K562 (cell line): Measurements from ENCODE around the gene GUCY1A1. TPM values are rescaled to one million over a fixed set of nuclear protein-coding genes. Genes with fewer than 3 reads are reported as not detected.

Experiments used
- ATAC-seq: fragments of 200-7000 bp; cut with Tn5 transposase; 3 replicates; pipeline ENCODE4 v1.9.1; 2020; ENCODE audit warnings: moderate library complexity
- BruUV-seq: library from RNA; stranded (reverse); fragments of 400-500 nt; replicated peaks from 2 replicates; lab custom pipeline; 2021; lab: Mats Ljungman, UMichigan
- CTCF ChIA-PET: fragments of 300-600 bp; formaldehyde crosslinking; extraction: SDS; loops from one replicate; lab custom pipeline; 2021; ENCODE audit warnings: low intra/inter-chr PET ratio; lab: Yijun Ruan, JAX
- POLR2A ChIA-PET: fragments of 300-600, 350-650 bp; sonication (Branson Sonifier 250); formaldehyde crosslinking; extraction: SDS; loops from one replicate; lab custom pipeline; 2021; ENCODE audit warnings: antibody characterized with exemption, inconsistent platforms; lab: Yijun Ruan, JAX
- DNase-seq, 4 experiments: peaks; one replicate each; pipeline versions ENCODE4 v3.0.0 to v3.0.0-alpha.2; 2011 to 2018; ENCODE audit warnings: low spot score in 3 of 4, mixed read lengths in 3 of 4; ENCODE audit errors: extremely low read depth in 1 of 4
- FAIRE-seq: peaks from 2 replicates; lab custom pipeline; 2011; peaks lifted over from hg19 to GRCh38; lab: Jason Lieb, UNC
- H2AFZ ChIP-seq: 2 replicates; pipeline ENCODE4 v1.6.0; 2011; ENCODE audit warnings: low read depth, low read length, control low read depth, inconsistent platforms
- H3K27ac ChIP-seq: fragments of 200-600 bp; 3 replicates; pipeline ENCODE4 v1.8.0; 2011; ENCODE audit warnings: low read depth, mild to moderate bottlenecking, control low read depth, inconsistent platforms, low read length, moderate library complexity, mixed read lengths; ENCODE audit errors: extremely low read depth
- H3K27me3 ChIP-seq, 2 experiments: fragments of 300-600 bp in 1 of 2; 2 replicates in 1 of 2; 3 replicates in 1 of 2; pipeline versions ENCODE4 v1.6.0 to v1.8.0; 2011; ENCODE audit warnings: inconsistent platforms in 2 of 2, low read length in 2 of 2, mild to moderate bottlenecking in 1 of 2, mixed read lengths in 1 of 2, moderate library complexity in 1 of 2; ENCODE audit not compliant: control insufficient read depth in 2 of 2, insufficient read depth in 2 of 2
- H3K36me3 ChIP-seq: fragments of 300-600 bp; 3 replicates; pipeline ENCODE4 v1.8.0; 2011; ENCODE audit warnings: mild to moderate bottlenecking, low read length, inconsistent platforms; ENCODE audit not compliant: control insufficient read depth, insufficient read depth
- H3K4me1 ChIP-seq, 2 experiments: fragments of 200-600 bp in 1 of 2; replicated peaks in 1 of 2; 2 replicates in 1 of 2; 3 replicates in 1 of 2; pipeline versions ENCODE4 v1.5.1 to v1.8.0; 2011; ENCODE audit warnings: inconsistent platforms in 2 of 2, low read length in 2 of 2, mild to moderate bottlenecking in 1 of 2, mixed read lengths in 1 of 2, moderate library complexity in 1 of 2; ENCODE audit not compliant: control insufficient read depth in 2 of 2, insufficient read depth in 2 of 2
- H3K4me2 ChIP-seq: 2 replicates; pipeline ENCODE4 v1.6.1; 2011; ENCODE audit warnings: low read length, control low read depth, inconsistent platforms, mixed read lengths; ENCODE audit not compliant: insufficient read depth
- H3K4me3 ChIP-seq: fragments of 200-600 bp; sonication (generic), shearing (Covaris generic); 2 replicates; pipeline ENCODE4 v1.5.1; 2016; ENCODE audit warnings: control low read depth, inconsistent platforms
- H3K79me2 ChIP-seq: fragments of 200-600 bp; 3 replicates; pipeline ENCODE4 v1.8.0; 2011; ENCODE audit warnings: low read length, inconsistent platforms; ENCODE audit not compliant: control insufficient read depth, insufficient read depth
- H3K9ac ChIP-seq, 2 experiments: 2 replicates each; pipeline versions ENCODE4 v1.6.0 to v1.6.1; 2011; ENCODE audit warnings: low read depth in 2 of 2, low read length in 2 of 2, control low read depth in 1 of 2, inconsistent platforms in 1 of 2, mild to moderate bottlenecking in 1 of 2, mixed read lengths in 1 of 2; ENCODE audit not compliant: insufficient read depth in 1 of 2
- H3K9me1 ChIP-seq: one replicate; pipeline ENCODE4 v1.6.0; 2011; ENCODE audit warnings: inconsistent platforms, mild to moderate bottlenecking, low read length, moderate library complexity; ENCODE audit not compliant: control insufficient read depth, insufficient read depth
- H3K9me3 ChIP-seq: replicated peaks from 2 replicates; pipeline ENCODE4 v1.5.1; 2011; ENCODE audit warnings: low read depth, low read length, inconsistent platforms; ENCODE audit not compliant: control insufficient read depth, insufficient read depth
- H4K20me1 ChIP-seq: replicated peaks from 2 replicates; pipeline ENCODE4 v1.6.1; 2011; ENCODE audit warnings: low read length, inconsistent platforms, mixed read lengths; ENCODE audit not compliant: control insufficient read depth, insufficient read depth
- BRF1 ChIP-seq: IDR thresholded peaks from 3 replicates; pipeline ENCODE4 v1.6.1; 2011; ENCODE audit warnings: borderline replicate concordance, mild to moderate bottlenecking; ENCODE audit not compliant: insufficient read length; ENCODE audit errors: extremely low read depth
- C11orf30 ChIP-seq: fragments of 450-650 bp; IDR thresholded peaks from 2 replicates; pipeline ENCODE4 v1.6.1; 2016; ENCODE audit warnings: low read depth, mild to moderate bottlenecking
- DPF2 ChIP-seq: fragments of 450-650 bp; IDR thresholded peaks from 2 replicates; pipeline ENCODE4 v1.6.1; 2016
- HLTF ChIP-seq: fragments of 450-650 bp; IDR thresholded peaks from 2 replicates; pipeline ENCODE4 v1.6.1; 2016
- ILF3 ChIP-seq: fragments of 450-650 bp; IDR thresholded peaks from 2 replicates; pipeline ENCODE4 v1.6.1; 2018; ENCODE audit warnings: antibody characterized with exemption, mild to moderate bottlenecking, moderate library complexity, borderline replicate concordance
- NCOA6 ChIP-seq: fragments of 450-650 bp; IDR thresholded peaks from 2 replicates; pipeline ENCODE4 v1.6.1; 2017; ENCODE audit warnings: mild to moderate bottlenecking
- SNRNP70 ChIP-seq: fragments of 200-400 bp; formaldehyde crosslinking; optimal IDR thresholded peaks from 2 replicates; pipeline ENCODE3; 2017; ENCODE audit warnings: low read depth, low read length
- SRSF9 ChIP-seq: fragments of 200-400 bp; formaldehyde crosslinking; IDR thresholded peaks from 2 replicates; pipeline ENCODE4 v1.6.1; 2017; ENCODE audit warnings: low read depth, low read length, borderline replicate concordance
- ZNF316 ChIP-seq: fragments of 450-650 bp; IDR thresholded peaks from 2 replicates; pipeline ENCODE4 v1.6.1; 2016
- ZSCAN29 ChIP-seq: fragments of 450-650 bp; IDR thresholded peaks from 2 replicates; pipeline ENCODE4 v1.6.1; 2017
- WGBS: fragments of 100-300 bp; shearing (Covaris generic); methylation state at CpG from one replicate; pipeline ENCODE4 v1.1.6; 2016; ENCODE audit warnings: low coverage, mixed read lengths; ENCODE audit not compliant: insufficient coverage; ENCODE audit errors: missing lambda C conversion rate; 5-methylcytosine and 5-hydroxymethylcytosine counted together
- in situ Hi-C: fragments of 300-500 bp; cut with MboI; formaldehyde crosslinking; loops from 4 replicates; pipeline ENCODE4 v1.15.0; 2018; ENCODE audit warnings: inconsistent platforms, mixed read lengths
- intact Hi-C: fragments of 100-400 bp; cut with micrococcal nuclease; formaldehyde crosslinking; loops from 2 replicates; pipeline ENCODE4 v1.14.2; 2022
- polyA plus RNA-seq, 8 experiments: library from polyadenylated mRNA; depleted of rRNA in 4 of 8; stranded (reverse) in 5 of 8; unstranded in 3 of 8; fragments of >200 nt; fragmentation: Nextera tagmentation in 2 of 8; fragmentation: Illumina TruSeq in 1 of 8; extraction: Ambion mirVana in 2 of 8; extraction: Trizol in 1 of 8; gene quantifications; 2 replicates each; pipeline versions ENCODE4 v1.2.1 to v1.2.3, GENCODE V29; 2011 to 2014; ENCODE audit warnings: inconsistent platforms in 1 of 8, missing spikeins in 1 of 8
- total RNA-seq, 7 experiments: library from RNA; depleted of rRNA in 6 of 7; stranded (reverse); fragments of >200 nt in 6 of 7; fragmentation: Illumina TruSeq in 2 of 7; extraction: Trizol in 2 of 7; gene quantifications; 2 replicates each; pipeline versions ENCODE4 v1.2.1 to v1.2.3, GENCODE V29; 2011 to 2021; ENCODE audit warnings: low replicate concordance in 1 of 7
- TF ChIP-seq, protein P1 (sequence below), 2 experiments: fragments of 450-650 bp in 1 of 2; IDR thresholded peaks; 2 replicates each; pipeline ENCODE4 v1.6.1; 2011 to 2017; ENCODE audit warnings: low read depth in 2 of 2, antibody characterized with exemption in 1 of 2, borderline replicate concordance in 1 of 2, low read length in 1 of 2, mild to moderate bottlenecking in 1 of 2, mixed read lengths in 1 of 2; ENCODE audit not compliant: control insufficient read depth in 1 of 2
- TF ChIP-seq, protein P2 (sequence below): fragments of 200-400 bp; formaldehyde crosslinking; IDR thresholded peaks from 2 replicates; pipeline ENCODE4 v1.6.1; 2017; ENCODE audit warnings: mild to moderate bottlenecking, low read depth, low read length, moderate library complexity
- TF ChIP-seq, protein P3 (sequence below): fragments of 250-450 bp; sonication (Bioruptor Pico); IDR thresholded peaks from 2 replicates; pipeline ENCODE4 v1.8.0; 2021; ENCODE audit warnings: moderate library complexity, mild to moderate bottlenecking, inconsistent platforms

Gene GUCY1A1
- total and polyA plus RNA-seq, 9 of the 15 experiments (the other 6 are each of a cell fraction or from before 2014, with no cell fraction given): not detected

- no TSS peak for BruUV-seq
- 3% methylated on average over 7 of the region's 7 CpGs for WGBS
- intact Hi-C loops (no loop called here), in situ Hi-C loops (no loop called here)
- Histone ChIP-seq H3K36me3 (no peaks in the 10 kb centered on the region), H4K20me1 (no peaks in the 10 kb centered on the region), H3K4me3 (no peak overlapping the region), H3K4me1 (no peaks in the 10 kb centered on the region), H3K27me3 (no peaks in the 10 kb centered on the region), H3K4me2 (no peak overlapping the region), H3K79me2 (no peaks in the 10 kb centered on the region), H3K9ac (no peak overlapping the region), H3K27ac (no peak overlapping the region), H3K9me1 (no peaks in the 10 kb centered on the region), H3K9me3 (no peaks in the 10 kb centered on the region), H2AFZ (no peak overlapping the region)
- FAIRE-seq (no peak), ATAC-seq (no peak), DNase-seq (no peak)
- TF ChIP-seq DPF2 (no peak), SNRNP70 (no peak), ILF3 (no peak), ZNF316 (no peak), ZSCAN29 (no peak), C11orf30 (no peak), BRF1 (no peak), HLTF (no peak), SRSF9 (no peak), NCOA6 (no peak)
- TF ChIP-seq, protein P1, sequence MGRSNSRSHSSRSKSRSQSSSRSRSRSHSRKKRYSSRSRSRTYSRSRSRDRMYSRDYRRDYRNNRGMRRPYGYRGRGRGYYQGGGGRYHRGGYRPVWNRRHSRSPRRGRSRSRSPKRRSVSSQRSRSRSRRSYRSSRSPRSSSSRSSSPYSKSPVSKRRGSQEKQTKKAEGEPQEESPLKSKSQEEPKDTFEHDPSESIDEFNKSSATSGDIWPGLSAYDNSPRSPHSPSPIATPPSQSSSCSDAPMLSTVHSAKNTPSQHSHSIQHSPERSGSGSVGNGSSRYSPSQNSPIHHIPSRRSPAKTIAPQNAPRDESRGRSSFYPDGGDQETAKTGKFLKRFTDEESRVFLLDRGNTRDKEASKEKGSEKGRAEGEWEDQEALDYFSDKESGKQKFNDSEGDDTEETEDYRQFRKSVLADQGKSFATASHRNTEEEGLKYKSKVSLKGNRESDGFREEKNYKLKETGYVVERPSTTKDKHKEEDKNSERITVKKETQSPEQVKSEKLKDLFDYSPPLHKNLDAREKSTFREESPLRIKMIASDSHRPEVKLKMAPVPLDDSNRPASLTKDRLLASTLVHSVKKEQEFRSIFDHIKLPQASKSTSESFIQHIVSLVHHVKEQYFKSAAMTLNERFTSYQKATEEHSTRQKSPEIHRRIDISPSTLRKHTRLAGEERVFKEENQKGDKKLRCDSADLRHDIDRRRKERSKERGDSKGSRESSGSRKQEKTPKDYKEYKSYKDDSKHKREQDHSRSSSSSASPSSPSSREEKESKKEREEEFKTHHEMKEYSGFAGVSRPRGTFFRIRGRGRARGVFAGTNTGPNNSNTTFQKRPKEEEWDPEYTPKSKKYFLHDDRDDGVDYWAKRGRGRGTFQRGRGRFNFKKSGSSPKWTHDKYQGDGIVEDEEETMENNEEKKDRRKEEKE (IDR thresholded peaks at IDR 0.05; ENCODE audit: borderline replicate concordance in 1 of 2, control insufficient read depth in 1 of 2, low read depth in 2 of 2, low read length in 1 of 2): no peak
- TF ChIP-seq, protein P2, sequence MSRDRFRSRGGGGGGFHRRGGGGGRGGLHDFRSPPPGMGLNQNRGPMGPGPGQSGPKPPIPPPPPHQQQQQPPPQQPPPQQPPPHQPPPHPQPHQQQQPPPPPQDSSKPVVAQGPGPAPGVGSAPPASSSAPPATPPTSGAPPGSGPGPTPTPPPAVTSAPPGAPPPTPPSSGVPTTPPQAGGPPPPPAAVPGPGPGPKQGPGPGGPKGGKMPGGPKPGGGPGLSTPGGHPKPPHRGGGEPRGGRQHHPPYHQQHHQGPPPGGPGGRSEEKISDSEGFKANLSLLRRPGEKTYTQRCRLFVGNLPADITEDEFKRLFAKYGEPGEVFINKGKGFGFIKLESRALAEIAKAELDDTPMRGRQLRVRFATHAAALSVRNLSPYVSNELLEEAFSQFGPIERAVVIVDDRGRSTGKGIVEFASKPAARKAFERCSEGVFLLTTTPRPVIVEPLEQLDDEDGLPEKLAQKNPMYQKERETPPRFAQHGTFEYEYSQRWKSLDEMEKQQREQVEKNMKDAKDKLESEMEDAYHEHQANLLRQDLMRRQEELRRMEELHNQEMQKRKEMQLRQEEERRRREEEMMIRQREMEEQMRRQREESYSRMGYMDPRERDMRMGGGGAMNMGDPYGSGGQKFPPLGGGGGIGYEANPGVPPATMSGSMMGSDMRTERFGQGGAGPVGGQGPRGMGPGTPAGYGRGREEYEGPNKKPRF: no peak
- TF ChIP-seq, protein P3, sequence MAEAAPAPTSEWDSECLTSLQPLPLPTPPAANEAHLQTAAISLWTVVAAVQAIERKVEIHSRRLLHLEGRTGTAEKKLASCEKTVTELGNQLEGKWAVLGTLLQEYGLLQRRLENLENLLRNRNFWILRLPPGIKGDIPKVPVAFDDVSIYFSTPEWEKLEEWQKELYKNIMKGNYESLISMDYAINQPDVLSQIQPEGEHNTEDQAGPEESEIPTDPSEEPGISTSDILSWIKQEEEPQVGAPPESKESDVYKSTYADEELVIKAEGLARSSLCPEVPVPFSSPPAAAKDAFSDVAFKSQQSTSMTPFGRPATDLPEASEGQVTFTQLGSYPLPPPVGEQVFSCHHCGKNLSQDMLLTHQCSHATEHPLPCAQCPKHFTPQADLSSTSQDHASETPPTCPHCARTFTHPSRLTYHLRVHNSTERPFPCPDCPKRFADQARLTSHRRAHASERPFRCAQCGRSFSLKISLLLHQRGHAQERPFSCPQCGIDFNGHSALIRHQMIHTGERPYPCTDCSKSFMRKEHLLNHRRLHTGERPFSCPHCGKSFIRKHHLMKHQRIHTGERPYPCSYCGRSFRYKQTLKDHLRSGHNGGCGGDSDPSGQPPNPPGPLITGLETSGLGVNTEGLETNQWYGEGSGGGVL (CRISPR knock-in tag): no peak
- ChIA-PET POLR2A (no interaction called here), CTCF (no interaction called here)
Observed at GRCh38 chr4:155722816-155723499, 56.3 kb downstream of the GUCY1A1 start.
